H1 (cell line): ENCODE data around the gene LCORL. TPM values are rescaled to one million over a fixed set of nuclear protein-coding genes. Genes with fewer than 3 reads are reported as not detected.

Experiments used
- BCL11A ChIP-seq, 2 experiments: IDR thresholded peaks; one replicate each; pipeline ENCODE4 v1.6.1; 2011; ENCODE audit warnings: low read depth in 2 of 2, low read length in 2 of 2, mild to moderate bottlenecking in 2 of 2
- CHD1 ChIP-seq: IDR thresholded peaks from 2 replicates; pipeline ENCODE4 v1.6.1; 2012; ENCODE audit warnings: low read depth, low read length, improper control_type of control experiment
- SAP30 ChIP-seq: fragments of 300-600 bp; sonication (generic); IDR thresholded peaks from 2 replicates; pipeline ENCODE4 v1.7.1; 2012; ENCODE audit warnings: low read length, moderate library complexity, mild to moderate bottlenecking, inconsistent platforms; ENCODE audit not compliant: insufficient read depth, insufficient replicate concordance
- YY1 ChIP-seq: IDR thresholded peaks from 2 replicates; pipeline ENCODE4 v1.6.1; 2011; ENCODE audit warnings: low read depth, mild to moderate bottlenecking, low read length
- polyA plus RNA-seq, 7 experiments: library from polyadenylated mRNA; depleted of rRNA in 3 of 7; stranded (reverse) in 5 of 7; unstranded in 2 of 7; fragments of >200 nt in 5 of 7; fragments of 200-250 nt in 2 of 7; gene quantifications; 1 replicate in 5 of 7; 2 replicates in 1 of 7; 4 replicates in 1 of 7; pipeline versions ENCODE4 v1.2.1 to v1.2.3, GENCODE V29; 2011 to 2013; ENCODE audit warnings: missing spikeins in 2 of 7, mixed read lengths in 2 of 7
- total RNA-seq: library from RNA; stranded (reverse); fragmentation: NEBNext Ultra II Directional; extraction: Animal tissue kit (Norgen Biotek cat#: 25700); gene quantifications from 2 replicates; pipeline ENCODE4 v1.2.1, GENCODE V29; 2021
- TF ChIP-seq, protein P1 (sequence below): IDR thresholded peaks from 2 replicates; pipeline ENCODE4 v1.6.1; 2012; ENCODE audit warnings: inconsistent platforms

LCORL gene
- total and polyA plus RNA-seq, 2 of the 8 experiments (the other 6 are each of a cell fraction or from before 2014, with no cell fraction given), result 2.2 to 19.2 TPM

DNA sequence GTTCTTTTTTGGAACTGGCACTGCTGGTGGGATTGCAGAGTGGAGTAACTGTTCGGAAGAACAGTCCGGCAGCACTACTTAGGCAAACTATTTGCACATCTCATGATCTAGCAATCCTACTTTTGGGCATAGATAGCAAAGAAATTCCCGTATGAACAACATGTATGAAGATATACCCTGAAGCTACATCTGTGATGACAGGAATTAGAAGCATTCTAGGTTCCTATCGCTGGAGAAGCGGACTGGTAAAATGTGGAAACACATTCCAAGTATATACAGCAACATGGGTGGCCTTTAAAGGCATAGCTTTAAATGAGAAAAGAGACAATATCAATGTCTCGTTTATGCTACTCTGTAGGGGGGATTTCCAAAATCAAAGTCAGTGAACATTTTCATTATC is 214.1 kb downstream of the LCORL start (continued):
- TF ChIP-seq, protein P1, sequence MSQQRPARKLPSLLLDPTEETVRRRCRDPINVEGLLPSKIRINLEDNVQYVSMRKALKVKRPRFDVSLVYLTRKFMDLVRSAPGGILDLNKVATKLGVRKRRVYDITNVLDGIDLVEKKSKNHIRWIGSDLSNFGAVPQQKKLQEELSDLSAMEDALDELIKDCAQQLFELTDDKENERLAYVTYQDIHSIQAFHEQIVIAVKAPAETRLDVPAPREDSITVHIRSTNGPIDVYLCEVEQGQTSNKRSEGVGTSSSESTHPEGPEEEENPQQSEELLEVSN, result no peak
- TF ChIP-seq YY1 (no peak), CHD1 (no peak), SAP30 (no peak), BCL11A (IDR thresholded peaks at IDR 0.05; ENCODE audit: low read depth in 2 of 2, low read length in 2 of 2) (no peak)
